Measurements from ENCODE around the gene CCDC15.

The CCDC15 gene

GRCh38 chr11:124953753-124954589 lies at the start of gene CCDC15:
Gene CCDC15, plus strand, starts transcription at chr11:124954202. Its CDS starts 531 bp downstream, at chr11:124954733.
- peak; percentile 87 for DNase-seq (ENCODE audit: low read depth)

DNA sequence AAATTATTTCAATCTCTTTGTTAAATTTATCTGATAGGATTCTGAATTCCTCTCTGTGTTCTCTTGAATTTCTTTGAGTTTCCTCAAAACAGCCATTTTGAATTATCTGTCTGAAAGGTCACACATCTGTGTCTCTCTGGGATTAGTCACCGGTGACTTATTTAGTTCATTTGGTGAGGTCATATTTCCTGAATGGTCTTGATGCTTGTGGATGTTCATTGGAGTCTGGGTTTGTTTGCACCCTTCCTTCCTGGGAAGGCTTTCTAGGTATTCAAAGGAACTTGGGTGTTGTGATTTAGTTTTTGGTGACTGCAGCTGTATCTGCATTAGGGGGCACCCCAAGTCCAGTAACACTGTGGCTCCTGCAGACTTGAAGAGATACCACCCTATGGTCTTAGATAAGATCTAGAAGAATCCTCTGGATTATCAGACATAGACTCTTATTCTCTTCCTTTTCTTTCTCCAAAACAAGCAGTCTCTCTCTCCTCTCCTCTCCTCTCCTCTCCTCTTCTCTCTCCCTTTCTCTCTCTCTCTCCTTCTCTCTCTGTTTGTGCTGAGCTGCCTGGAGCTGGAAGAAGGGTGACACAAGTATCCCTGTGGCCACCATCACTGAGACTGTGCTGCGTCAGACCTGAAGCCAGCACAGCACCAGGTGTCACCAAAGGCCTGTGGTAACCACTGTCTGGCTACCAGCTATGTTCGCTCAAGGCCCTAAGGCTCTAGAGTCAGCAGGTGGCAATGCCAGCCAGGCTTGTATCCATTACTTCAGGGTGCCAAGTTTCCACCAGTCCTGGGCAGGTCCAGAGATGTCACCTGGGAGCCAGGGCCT lies 38.2 kb upstream of the CCDC15 start:
- no peak for DNase-seq (ENCODE audit: low read depth)

- no peak for DNase-seq (ENCODE audit: low read depth)
Measured at GRCh38 chr11:124916370-124916710, 37.7 kb upstream of the CCDC15 start.

GRCh38 chr11:124917115-124917637 lies 36.8 kb upstream of the CCDC15 start:
- no peak for DNase-seq (ENCODE audit: low read depth)

GRCh38 chr11:124918950-124919349 lies 35.1 kb upstream of the CCDC15 start, which contains the start of gene HEPN1:
Gene HEPN1, plus strand, starts transcription at chr11:124919250.
- DNase-seq (ENCODE audit: low read depth): no peak

DNA sequence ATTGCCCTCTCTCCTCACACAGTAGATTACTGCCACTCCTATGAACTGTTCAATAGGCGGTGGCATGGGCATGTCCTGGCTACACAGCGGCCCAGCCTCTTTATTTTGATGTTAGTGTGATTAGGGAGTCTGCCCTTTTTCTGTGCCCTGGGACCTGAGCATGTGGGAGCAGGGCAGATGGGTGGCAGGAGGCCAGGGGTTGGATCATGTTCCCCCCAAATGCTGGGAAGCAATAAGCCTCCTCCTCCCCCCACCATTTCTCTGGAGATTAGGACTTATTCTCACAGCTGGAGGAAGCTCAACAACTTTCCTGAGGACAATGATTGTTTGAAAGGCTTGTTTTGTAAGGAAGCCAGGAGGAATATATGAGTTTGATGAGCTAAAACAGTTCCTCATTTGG lies 34.1 kb upstream of the CCDC15 start:
- DNase-seq (ENCODE audit: low read depth): no peak

DNA sequence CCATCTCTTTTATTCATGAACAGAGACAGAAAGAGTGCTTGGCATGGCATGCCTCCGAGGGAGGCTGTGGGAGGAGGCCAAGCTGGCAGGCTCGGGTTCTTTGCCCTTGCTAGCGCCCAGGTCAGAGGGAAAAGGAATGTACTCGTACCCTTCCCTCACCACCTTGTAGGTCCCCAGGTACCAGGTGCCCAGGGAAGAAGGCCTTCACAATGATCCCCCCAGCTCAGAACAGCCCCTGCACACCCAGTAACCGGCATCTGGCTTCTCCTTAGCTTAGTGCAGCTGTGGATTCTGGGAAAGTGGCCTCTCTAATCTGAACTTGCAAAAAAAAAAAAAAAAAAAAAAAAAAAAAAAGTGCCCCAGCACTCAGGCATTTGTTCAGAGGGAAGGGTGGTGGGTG lies 33.6 kb upstream of the CCDC15 start:
- DNase-seq (ENCODE audit: low read depth): no peak

- no peak for DNase-seq (ENCODE audit: low read depth)
Measured at GRCh38 chr11:124920870-124921609, 33.0 kb upstream of the CCDC15 start.

GRCh38 chr11:124922831-124923230 lies 31.2 kb upstream of the CCDC15 start:
- DNase-seq (ENCODE audit: low read depth): no peak

DNA sequence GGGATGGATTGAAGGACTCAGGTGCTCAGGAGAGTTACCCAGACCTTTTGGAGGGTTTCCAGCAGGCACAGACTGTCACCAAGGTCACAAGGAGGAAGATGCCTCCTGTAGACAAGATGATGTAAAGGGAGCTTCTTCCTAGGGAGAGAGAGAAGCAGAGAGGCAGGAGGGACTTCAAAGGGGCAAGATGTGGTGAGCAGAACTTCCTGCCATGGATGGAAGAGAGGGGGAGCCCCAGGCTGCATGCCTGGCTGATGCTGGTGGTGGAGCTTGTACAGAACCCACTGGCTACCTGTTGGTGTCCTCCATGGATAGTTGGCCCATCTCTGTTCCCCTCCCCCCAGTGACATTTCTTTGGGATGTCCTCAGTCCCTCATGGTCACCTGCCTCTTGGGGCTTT lies 30.7 kb upstream of the CCDC15 start:
- no peak for DNase-seq (ENCODE audit: low read depth)

DNA sequence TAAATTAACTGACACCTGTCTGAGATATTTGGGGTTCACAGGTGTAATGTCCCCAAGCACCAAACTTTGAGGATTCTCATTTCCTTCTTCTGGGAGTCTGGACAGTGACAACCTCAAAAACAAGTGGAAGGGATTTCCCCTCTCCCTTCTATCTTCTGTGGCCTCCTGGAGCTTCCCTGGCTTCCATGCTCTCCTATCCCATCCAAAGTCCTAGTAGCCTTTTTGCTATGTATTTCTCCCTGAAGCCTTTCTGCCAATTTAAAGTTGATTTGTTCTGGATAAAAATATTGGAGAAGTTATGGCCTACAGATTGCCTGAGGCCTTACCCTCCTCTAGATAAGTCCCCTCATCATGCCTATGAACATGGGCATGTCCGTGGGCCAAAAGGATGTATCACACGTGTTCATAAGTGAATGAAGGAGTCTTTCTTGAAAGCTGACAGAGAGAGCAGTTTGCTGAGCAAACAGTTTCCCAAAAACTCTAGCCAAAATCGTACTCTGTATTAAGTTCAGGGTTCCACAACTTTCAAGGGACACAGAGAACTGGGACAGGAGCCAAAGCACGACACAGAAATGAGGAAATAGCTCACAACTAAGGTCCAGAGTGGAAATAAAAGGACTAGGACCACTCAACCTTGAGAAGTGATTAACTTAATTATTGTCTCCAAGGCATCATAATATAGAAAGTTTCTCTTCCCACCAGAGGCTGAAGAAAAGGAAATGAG lies 24.9 kb upstream of the CCDC15 start:
- DNase-seq (ENCODE audit: low read depth): no peak

GRCh38 chr11:124930799-124931198 lies 23.2 kb upstream of the CCDC15 start:
- no peak for DNase-seq (ENCODE audit: low read depth)

GRCh38 chr11:124934862-124935547 lies 19.0 kb upstream of the CCDC15 start:
- DNase-seq (ENCODE audit: low read depth): peak; percentile 88

GRCh38 chr11:124935548-124936514 lies 18.2 kb upstream of the CCDC15 start, which contains the start of gene HEPACAM:
Gene HEPACAM, minus strand, starts transcription at chr11:124936047. Its CDS starts 41 bp downstream, at chr11:124936006.
- DNase-seq (ENCODE audit: low read depth): no peak

- DNase-seq (ENCODE audit: low read depth): no peak
Measured at GRCh38 chr11:124937336-124937935, 16.6 kb upstream of the CCDC15 start.

DNA sequence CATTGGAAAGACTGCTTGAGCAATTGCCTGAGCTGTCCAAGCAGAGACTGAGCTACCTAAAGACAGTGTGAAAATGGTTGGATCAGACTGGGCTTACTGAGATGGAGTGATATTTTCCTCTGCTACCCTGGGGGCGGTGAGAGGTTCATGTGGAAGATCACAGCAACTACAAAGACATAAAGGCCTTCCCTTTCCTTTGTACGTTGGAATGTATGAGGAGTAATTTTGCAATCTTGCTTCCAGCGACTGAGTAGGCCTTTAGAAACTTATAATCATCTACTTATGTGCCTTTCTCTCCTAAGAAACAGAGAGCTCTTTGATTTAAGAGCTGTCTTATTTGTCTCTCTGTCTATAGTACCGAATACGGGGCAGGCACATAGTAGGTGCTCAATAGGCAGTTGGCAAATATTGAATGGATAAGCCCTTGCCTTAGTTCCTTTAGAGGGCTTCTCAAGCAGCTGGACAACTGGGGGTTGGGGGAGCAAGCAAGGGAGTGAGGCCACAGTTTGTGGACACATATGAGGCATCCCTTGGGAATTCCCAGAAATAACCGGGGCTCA lies 15.7 kb upstream of the CCDC15 start:
- DNase-seq (ENCODE audit: low read depth): no peak

DNA sequence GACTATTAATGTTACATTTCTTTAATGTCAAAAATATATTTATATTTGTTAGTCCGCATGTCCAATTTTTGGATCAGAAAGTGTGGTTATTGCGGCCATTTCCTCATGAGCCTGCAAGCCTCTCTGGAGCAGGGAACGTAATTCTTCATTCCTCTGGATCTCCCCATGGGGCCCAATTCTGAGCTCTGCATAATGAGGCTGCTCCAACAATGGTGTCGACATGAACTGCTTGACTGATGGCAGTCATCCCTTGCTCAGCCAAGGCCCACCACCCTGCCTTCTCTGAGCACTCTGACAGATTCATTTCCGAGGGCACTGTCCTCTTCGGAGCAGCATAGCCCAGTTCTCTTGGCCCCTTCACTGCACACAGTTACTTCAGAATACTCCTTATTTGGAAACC lies 15.0 kb upstream of the CCDC15 start:
- no peak for DNase-seq (ENCODE audit: low read depth)

DNA sequence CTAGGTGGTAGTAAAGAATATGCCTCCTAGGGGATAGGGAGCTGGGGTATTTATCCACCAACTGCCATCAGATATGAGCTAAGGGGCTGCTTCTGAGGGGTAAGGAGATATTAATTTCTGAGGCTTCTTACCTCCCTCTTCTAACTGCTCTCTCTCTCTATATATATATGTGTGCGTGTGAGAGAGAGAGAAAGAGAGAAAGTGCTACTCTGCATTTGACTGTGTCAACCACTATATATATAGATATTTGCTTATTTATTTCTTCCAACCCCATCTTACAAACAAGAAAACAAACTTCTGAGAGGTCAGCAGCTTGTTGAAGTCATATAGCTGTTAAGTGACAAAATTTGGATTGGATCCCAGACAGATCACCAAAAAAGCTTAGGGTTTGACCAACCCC lies 12.3 kb upstream of the CCDC15 start:
- DNase-seq (ENCODE audit: low read depth): no peak

All from non-pigmented ciliary epithelial cell (primary cell).